Tibial artery (tissue), 4 donors: Measurements from ENCODE around the gene TPSAB1.

Source experiments
- DNase-seq, 2 donors: peaks; one replicate each; pipeline ENCODE4 v3.0.0-alpha.2; 2019
- H3K27ac ChIP-seq, 2 donors: fragments of 200-600 bp; sonication (generic) in 1 of 2; 1 replicate in 1 of 2; 2 replicates in 1 of 2; pipeline ENCODE4 v1.5.1; 2018 to 2019; ENCODE audit warnings: mild to moderate bottlenecking in 1 of 2
- H3K27me3 ChIP-seq, 2 donors: fragments of 200-600 bp; sonication (generic) in 1 of 2; one replicate each; pipeline versions ENCODE4 v1.5.1 to v1.6.0; 2016 to 2019
- H3K36me3 ChIP-seq, 3 donors: fragments of 200-600 bp; sonication (generic) in 2 of 3; one replicate each; pipeline ENCODE4 v1.5.1; 2016 to 2019; ENCODE audit warnings: mild to moderate bottlenecking in 2 of 3
- H3K4me1 ChIP-seq, 4 donors: fragments of 200-600 bp; sonication (generic) in 2 of 4; 1 replicate in 3 of 4; 2 replicates in 1 of 4; pipeline ENCODE4 v1.5.1; 2016 to 2019
- H3K4me3 ChIP-seq, 2 donors: fragments of 200-600 bp; sonication (generic) in 1 of 2; 1 replicate in 1 of 2; 2 replicates in 1 of 2; pipeline ENCODE4 v1.5.1; 2018 to 2019; ENCODE audit warnings: mild to moderate bottlenecking in 2 of 2
- H3K9me3 ChIP-seq, 3 donors: fragments of 200-600 bp; sonication (generic) in 1 of 3; one replicate each; pipeline ENCODE4 v1.5.1; 2016 to 2019
- intact Hi-C: fragments of 100-400 bp; cut with DNase I; formaldehyde crosslinking; loops from one replicate; pipeline ENCODE4 v1.15.0; 2023; ENCODE audit warnings: low total_unique reads
- TF ChIP-seq, protein P1 (sequence below), 2 experiments: fragments of 200-600 bp in 1 of 2; fragments of 450-650 bp in 1 of 2; IDR thresholded peaks; one replicate each; pipeline ENCODE4 v1.5.1; 2017 to 2019; ENCODE audit warnings: antibody characterized with exemption in 2 of 2, mild to moderate bottlenecking in 1 of 2, moderate library complexity in 1 of 2

Gene TPSAB1

DNA sequence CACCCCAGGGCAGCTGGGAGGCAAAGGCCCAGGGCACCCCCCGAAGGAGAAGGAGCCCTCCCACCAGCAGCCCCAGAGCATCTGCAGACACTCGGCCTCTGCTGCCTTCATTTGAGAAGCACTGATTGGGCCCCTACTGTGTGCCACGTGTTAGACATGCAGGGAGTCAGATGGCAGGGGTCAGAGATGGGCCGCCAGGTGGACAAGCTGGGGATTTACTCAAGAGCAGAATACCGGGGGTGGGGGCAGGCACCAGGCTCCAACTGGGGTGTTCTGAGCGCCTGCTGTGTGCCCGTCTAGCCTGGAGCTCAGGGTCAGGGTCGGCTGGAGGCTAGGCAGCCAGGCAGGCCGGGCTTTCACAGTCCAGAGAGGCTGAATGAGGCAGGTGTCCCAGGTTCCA, 34.2 kb upstream of the TPSAB1 start:
- intact Hi-C loops, result no loop called here
- Histone ChIP-seq H3K27me3 (no peaks in the 10 kb centered on the region), H3K4me3 (no peak overlapping the region), H3K27ac (no peak overlapping the region), H3K4me1 (no peaks in the 10 kb centered on the region), H3K36me3 (peaks cover 80 to 96% (median 92%) of the 10 kb centered on the region in 3 donors), H3K9me3 (no peaks in the 10 kb centered on the region)
- DNase-seq, result no peak
- TF ChIP-seq, protein P1, sequence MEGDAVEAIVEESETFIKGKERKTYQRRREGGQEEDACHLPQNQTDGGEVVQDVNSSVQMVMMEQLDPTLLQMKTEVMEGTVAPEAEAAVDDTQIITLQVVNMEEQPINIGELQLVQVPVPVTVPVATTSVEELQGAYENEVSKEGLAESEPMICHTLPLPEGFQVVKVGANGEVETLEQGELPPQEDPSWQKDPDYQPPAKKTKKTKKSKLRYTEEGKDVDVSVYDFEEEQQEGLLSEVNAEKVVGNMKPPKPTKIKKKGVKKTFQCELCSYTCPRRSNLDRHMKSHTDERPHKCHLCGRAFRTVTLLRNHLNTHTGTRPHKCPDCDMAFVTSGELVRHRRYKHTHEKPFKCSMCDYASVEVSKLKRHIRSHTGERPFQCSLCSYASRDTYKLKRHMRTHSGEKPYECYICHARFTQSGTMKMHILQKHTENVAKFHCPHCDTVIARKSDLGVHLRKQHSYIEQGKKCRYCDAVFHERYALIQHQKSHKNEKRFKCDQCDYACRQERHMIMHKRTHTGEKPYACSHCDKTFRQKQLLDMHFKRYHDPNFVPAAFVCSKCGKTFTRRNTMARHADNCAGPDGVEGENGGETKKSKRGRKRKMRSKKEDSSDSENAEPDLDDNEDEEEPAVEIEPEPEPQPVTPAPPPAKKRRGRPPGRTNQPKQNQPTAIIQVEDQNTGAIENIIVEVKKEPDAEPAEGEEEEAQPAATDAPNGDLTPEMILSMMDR (IDR thresholded peaks at IDR 0.05), result no peak

GRCh38 chr16:1206786-1207185, 33.7 kb upstream of the TPSAB1 start:
- peaks cover 81 to 96% (median 92%) of the 10 kb centered on the region in 3 donors for H3K36me3 ChIP-seq
- H3K9me3 ChIP-seq, result no peaks in the 10 kb centered on the region
- intact Hi-C loops, result no loop called here
- TF ChIP-seq, protein P1 (IDR thresholded peaks at IDR 0.05), result no peak
- no peak overlapping the region for H3K27ac ChIP-seq
- H3K4me3 ChIP-seq, result no peak overlapping the region
- H3K27me3 ChIP-seq, result no peaks in the 10 kb centered on the region
- DNase-seq, result no peak
- H3K4me1 ChIP-seq, result no peaks in the 10 kb centered on the region

DNA sequence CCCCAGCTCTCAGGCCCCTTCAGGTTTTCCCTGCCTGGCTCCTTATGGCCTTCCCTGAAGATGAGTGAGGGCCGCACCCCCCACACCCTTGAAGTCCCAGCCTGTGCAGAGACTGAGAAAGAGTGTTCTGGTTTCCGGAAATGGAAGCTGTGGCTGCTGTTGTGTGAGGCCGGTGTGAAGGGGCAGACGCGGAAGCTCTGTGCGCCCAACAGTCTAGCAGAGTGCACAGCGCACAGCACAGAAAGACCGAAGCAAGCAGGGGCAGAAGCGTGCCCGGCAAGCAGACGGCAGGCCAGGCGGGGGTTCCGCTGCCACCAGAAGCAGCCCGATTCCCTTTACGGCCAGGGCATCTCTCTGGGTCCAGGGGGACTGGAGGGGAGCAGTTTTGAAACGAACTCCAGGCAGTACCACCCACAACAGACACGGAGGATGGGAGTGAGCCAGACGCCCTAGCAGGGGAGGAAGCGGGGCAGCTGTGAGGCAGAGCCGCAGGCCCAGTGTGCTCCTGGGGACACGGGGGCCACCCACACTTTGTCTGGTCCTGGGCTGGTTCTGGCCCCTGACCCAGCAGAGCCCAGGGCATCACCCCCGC, 32.2 kb upstream of the TPSAB1 start:
- Histone ChIP-seq H3K36me3 (peaks cover 87 to 96% (median 92%) of the 10 kb centered on the region in 3 donors), H3K4me1 (no peaks in the 10 kb centered on the region)

DNA sequence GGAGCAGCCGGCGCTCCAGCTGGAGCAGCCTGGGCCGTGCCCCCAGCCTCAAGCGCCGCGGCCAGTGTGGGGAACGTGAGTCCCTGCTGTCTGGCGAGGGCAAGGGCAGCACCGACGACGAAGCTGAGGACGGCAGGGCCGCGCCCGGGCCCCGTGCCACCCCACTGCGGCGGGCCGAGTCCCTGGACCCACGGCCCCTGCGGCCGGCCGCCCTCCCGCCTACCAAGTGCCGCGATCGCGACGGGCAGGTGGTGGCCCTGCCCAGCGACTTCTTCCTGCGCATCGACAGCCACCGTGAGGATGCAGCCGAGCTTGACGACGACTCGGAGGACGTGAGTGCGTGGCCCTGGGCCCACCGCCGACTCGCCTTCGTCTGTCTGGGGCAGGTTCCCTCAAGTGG, 31.4 kb upstream of the TPSAB1 start:
- no peak for DNase-seq
- Histone ChIP-seq H3K4me3 (no peak overlapping the region), H3K27me3 (no peaks in the 10 kb centered on the region), H3K9me3 (no peaks in the 10 kb centered on the region), H3K4me1 (no peaks in the 10 kb centered on the region), H3K27ac (no peak overlapping the region), H3K36me3 (peaks cover 90 to 96% (median 93%) of the 10 kb centered on the region in 3 donors)
- TF ChIP-seq, protein P1 (IDR thresholded peaks at IDR 0.05), result no peak
- intact Hi-C loops, result no loop called here

More for the DNA sequence above, 32.2 kb upstream of the TPSAB1 start:
- no peaks in the 10 kb centered on the region for H3K9me3 ChIP-seq
- no peak overlapping the region for H3K4me3 ChIP-seq
- intact Hi-C loops, result no loop called here
- H3K27me3 ChIP-seq, result no peaks in the 10 kb centered on the region
- DNase-seq, result no peak
- no peak overlapping the region for H3K27ac ChIP-seq
- TF ChIP-seq, protein P1 (IDR thresholded peaks at IDR 0.05), result no peak

DNA sequence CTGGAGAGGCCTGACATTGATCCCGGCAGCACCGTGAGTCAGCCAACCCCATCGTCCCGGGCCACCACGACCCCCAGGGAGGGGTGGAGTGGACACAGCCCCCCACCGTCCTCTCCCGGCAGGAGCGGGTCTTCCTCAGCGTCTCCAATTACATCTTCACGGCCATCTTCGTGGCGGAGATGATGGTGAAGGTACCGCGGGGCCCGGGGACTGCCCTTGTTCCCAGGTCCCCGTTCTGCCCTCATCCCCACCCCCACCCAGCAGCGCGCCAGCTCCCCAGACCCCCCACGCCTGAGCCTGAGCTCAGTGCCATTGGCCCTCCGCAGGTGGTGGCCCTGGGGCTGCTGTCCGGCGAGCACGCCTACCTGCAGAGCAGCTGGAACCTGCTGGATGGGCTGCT, 30.0 kb upstream of the TPSAB1 start:
- Histone ChIP-seq H3K27me3 (no peaks in the 10 kb centered on the region), H3K36me3 (peaks cover 95 to 100% (median 97%) of the 10 kb centered on the region in 3 donors), H3K27ac (no peak overlapping the region), H3K4me1 (no peaks in the 10 kb centered on the region), H3K4me3 (no peak overlapping the region), H3K9me3 (no peaks in the 10 kb centered on the region)
- intact Hi-C loops, result no loop called here
- DNase-seq, result no peak
- TF ChIP-seq, protein P1 (IDR thresholded peaks at IDR 0.05), result no peak
